GM20000 (cell line): ENCODE results near the gene BCAM.
"Not testable (repeated sequence)": the region's sequence is repeated elsewhere in the genome, so short reads cannot be mapped to it uniquely, and the experiment has no call there.

Experiments
- DNase-seq: peaks from one replicate; pipeline ENCODE4 v3.0.0; 2012; ENCODE audit warnings: low spot score
- TF ChIP-seq, protein P1 (sequence below): IDR thresholded peaks from 2 replicates; pipeline ENCODE4 v1.5.1; 2012; ENCODE audit warnings: mild to moderate bottlenecking, control low read depth; ENCODE audit errors: extremely low read depth, missing control alignments

The BCAM gene

DNA sequence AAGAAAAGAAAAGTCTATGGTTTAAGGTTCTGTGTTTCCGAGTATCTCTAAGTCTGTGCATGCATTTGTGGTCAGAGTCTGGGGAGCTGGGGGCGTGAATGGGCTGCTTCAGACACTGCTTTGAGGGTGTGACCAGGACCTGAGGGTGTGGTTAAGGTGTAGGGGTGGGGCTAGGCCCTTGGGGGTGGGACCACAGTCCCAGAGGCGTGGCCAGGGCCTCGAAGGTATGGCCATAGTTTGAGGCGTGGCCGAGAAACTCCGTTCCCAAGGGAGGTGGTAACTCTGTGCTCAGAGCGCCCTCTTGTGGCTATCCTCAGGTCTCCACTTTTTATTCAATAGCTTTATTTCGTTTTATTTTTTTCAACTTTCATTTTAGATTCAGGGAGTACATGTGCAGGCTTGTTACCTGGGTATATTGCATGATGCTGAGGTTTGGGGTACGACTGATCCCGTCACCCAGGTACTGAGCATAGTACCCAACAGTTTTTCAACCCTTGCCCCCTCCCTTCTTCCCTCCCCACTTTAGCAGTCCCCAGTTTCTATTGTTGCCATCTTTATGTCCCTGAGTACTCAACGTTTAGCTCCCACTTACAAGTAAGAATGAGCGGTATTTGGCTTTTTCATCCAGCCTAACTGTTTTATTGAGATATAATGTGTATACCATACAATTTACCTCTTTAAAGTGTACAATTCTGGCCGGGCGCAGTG is 38.2 kb upstream of the BCAM start:
- peak; percentile 99 for DNase-seq
- TF ChIP-seq, protein P1, sequence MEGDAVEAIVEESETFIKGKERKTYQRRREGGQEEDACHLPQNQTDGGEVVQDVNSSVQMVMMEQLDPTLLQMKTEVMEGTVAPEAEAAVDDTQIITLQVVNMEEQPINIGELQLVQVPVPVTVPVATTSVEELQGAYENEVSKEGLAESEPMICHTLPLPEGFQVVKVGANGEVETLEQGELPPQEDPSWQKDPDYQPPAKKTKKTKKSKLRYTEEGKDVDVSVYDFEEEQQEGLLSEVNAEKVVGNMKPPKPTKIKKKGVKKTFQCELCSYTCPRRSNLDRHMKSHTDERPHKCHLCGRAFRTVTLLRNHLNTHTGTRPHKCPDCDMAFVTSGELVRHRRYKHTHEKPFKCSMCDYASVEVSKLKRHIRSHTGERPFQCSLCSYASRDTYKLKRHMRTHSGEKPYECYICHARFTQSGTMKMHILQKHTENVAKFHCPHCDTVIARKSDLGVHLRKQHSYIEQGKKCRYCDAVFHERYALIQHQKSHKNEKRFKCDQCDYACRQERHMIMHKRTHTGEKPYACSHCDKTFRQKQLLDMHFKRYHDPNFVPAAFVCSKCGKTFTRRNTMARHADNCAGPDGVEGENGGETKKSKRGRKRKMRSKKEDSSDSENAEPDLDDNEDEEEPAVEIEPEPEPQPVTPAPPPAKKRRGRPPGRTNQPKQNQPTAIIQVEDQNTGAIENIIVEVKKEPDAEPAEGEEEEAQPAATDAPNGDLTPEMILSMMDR, result peak; percentile 43

DNA sequence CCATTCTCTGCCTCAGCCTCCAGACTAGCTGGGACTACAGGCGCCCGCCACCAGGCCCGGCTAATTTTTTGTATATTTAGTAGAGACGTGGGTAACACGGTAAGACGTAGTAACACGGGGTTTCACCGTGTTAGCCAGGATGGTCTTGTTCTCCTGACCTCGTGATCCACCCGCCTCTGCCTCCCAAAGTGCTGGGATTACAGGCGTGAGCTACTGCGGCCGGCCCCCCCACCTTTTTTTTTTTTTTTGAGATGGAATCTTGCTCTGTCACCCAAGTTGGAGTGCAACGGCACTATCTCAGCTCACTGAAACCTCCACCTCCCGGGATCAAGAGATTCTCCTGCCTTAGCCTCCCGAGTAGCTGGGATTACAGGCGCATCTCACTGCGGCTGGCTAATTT is 36.8 kb upstream of the BCAM start:
- not testable (repeated sequence) for DNase-seq

DNA sequence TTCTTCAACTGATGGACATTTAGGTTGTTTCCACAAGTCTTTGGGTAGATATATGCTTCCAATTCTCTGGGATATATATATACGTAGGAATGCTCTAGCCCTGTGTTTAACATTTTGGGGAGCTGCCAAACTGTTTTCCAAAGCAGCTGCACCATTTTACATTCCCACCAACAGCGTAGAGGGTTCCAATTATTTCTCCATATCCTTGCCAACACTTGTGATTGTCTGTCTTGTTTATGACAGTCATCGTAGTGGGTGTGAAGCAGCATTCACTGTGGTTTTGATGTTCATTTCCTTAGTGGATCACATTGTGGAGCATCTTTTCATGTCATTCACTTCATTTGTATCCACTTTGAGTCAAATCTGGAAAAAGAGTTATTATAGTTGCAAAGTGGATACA is 35.9 kb upstream of the BCAM start:
- TF ChIP-seq, protein P1, result no peak
- no peak for DNase-seq

DNA sequence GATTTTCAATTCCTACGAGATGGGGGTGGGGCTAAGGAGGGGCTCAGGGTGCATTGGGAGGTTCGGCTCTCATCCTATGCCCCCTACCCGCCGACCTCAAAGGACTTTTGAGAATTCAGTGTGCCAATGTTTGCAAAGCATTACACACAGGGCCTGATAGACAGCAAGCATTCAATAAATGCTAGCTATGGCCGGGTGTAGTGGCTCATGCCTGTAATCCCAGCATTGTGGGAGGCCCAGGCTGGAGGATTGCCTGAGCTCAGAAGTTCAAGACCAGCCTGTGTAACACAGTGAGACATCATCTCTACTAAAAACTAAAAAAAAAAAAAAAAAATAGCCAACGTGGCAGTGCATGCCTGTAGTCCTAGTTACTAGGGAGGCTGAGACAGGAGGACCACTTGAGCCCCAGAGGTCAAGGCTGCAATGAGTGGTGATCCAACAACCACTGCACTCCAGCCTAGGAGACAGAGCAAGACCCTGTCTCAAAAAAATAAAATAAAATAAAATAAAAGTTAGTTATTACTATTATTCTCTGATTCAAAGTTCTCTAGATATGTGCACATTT is 33.1 kb upstream of the BCAM start:
- no peak for DNase-seq
- TF ChIP-seq, protein P1, result no peak

DNA sequence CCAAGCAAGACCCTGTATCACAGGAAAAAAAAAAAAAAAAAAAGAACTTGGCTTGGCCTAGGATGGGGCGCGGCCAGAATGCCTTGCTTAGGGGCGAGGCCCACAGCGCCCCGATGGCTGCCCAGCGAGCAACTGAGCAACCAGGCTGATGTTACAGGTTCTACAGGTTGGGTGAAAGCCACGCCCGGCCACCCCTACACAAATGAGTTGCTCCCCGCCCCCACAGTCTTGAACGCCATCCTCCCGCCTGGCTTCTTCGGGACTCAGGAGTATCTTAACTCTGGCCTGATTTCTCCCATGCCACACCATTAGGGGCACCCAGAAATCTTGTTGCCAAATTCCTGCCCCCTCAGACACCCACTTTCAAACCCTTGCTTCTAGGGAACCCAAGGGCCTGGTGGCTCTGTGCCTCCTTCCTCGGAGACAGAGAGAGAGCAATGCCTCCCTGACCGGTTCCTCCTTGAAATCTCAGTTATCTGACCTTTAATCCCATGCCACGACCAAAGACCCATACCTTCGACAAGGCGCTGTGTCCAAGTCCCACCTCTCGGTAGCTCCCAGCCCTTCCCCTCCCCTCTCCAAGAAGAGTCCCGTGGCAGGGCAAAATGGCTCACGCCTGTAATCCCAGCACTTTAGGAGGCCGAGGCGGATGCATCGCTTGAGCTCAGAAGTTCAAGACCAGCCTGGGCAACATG is 32.4 kb upstream of the BCAM start:
- TF ChIP-seq, protein P1, result no peak
- no peak for DNase-seq

DNA sequence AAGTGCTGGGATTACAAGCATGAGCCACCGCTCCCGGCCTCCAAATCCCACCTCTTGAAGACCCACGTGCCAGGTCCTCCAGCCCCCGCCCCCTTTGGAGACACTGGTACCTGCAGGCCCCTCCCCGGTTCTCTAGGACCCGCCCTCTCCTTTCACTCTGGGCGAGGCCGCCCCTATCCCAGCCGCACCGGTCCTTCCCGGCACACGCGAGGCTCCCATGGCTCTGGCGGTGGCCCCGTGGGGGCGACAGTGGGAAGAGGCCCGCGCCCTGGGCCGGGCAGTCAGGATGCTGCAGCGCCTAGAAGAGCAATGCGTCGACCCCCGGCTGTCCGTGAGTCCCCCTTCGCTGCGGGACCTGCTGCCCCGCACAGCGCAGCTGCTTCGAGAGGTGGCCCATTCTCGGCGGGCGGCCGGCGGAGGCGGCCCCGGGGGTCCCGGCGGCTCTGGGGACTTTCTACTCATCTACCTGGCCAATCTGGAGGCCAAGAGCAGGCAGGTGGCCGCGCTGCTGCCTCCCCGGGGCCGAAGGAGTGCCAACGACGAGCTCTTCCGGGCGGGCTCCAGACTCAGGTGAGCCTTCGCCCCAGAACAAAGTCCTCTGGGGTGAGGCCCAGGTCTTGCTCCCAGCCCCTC is 31.1 kb upstream of the BCAM start, which contains the start of gene CBLC:
CBLC (plus strand) TSS at position 176 of the 633 bp plus-strand sequence; CDS start at position 218, 42 bp downstream.
- no peak for DNase-seq

DNA sequence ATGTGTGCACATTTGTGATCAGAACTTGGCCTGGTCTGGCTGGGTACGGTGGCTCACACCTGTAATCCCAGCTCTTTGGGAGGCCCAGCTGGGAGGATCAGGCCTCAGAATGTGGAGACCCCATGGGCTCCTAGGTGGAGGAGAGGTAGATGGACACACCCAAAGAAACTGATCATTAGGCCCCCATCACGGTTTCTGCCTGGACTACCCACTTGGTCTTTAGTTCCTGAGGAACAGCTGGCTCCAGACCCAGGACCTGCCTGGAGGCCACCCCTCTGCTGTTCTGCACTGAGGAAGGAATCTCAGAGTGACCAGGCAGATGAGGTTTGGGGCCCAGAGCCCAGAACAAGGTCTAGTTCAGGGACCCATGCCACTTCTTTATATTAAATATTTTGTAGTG is 29.8 kb upstream of the BCAM start:
- TF ChIP-seq, protein P1, result no peak
- no peak for DNase-seq

More for the DNA sequence above, 31.1 kb upstream of the BCAM start, which contains the start of gene CBLC:
- TF ChIP-seq, protein P1, result no peak

DNA sequence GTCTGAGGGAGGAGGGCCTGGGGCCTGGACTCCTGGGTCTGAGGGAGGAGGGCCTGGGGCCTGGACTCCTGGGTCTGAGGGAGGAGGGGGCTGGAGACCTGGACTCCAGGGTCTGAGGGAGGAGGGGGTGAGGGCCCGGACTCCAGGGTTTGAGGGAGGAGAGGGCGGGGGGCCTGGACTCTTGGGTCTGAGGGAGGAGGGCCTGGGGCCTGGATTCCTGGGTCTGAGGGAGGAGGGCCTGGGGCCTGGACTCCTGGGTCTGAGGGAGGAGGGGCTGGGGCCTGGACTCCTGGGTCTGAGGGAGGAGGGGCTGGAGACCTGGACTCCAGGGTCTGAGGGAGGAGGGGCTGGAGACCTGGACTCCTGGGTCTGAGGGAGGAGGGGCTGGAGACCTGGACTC is 27.2 kb upstream of the BCAM start:
- DNase-seq, result not testable (repeated sequence)
